HL-60 (cell line): ENCODE data around the gene IGSF23.

Source experiments
- DNase-seq, 2 experiments: peaks; one replicate each; pipeline ENCODE4 v3.0.0-alpha.2; 2010 to 2020; ENCODE audit warnings: low read depth in 1 of 2, low spot score in 1 of 2
- H3K27ac ChIP-seq: fragments of 250-450 bp; sonication (Bioruptor Pico); replicated peaks from 2 replicates; pipeline ENCODE4 v1.5.1; 2020; ENCODE audit warnings: mild to moderate bottlenecking, moderate library complexity
- H3K27me3 ChIP-seq: fragments of 250-450 bp; sonication (Bioruptor Pico); 2 replicates; pipeline ENCODE4 v1.5.1; 2021; ENCODE audit warnings: mild to moderate bottlenecking, moderate library complexity; ENCODE audit not compliant: insufficient read depth, poor library complexity, severe bottlenecking
- H3K4me3 ChIP-seq: replicated peaks from 2 replicates; pipeline ENCODE4 v1.5.1; 2011; ENCODE audit warnings: mild to moderate bottlenecking, control low read depth, low read length; ENCODE audit not compliant: insufficient read depth
- GABPA ChIP-seq: IDR thresholded peaks from 2 replicates; pipeline ENCODE4 v1.6.1; 2012; ENCODE audit warnings: low read depth
- POLR2AphosphoS5 ChIP-seq: IDR thresholded peaks from 2 replicates; pipeline ENCODE4 v1.6.1; 2012; ENCODE audit warnings: low read depth
- SPI1 ChIP-seq: IDR thresholded peaks from 2 replicates; pipeline ENCODE4 v1.6.1; 2012; ENCODE audit warnings: low read depth, mild to moderate bottlenecking, borderline replicate concordance
- TF ChIP-seq, protein P1 (sequence below): IDR thresholded peaks from one replicate; pipeline ENCODE4 v1.5.1; 2011; ENCODE audit warnings: low read length, control low read depth, inconsistent platforms; ENCODE audit not compliant: insufficient read depth
- TF ChIP-seq, protein P2 (sequence below): IDR thresholded peaks from 2 replicates; pipeline ENCODE4 v1.6.1; 2012; ENCODE audit warnings: low read depth; ENCODE audit not compliant: insufficient replicate concordance

IGSF23 gene

DNA sequence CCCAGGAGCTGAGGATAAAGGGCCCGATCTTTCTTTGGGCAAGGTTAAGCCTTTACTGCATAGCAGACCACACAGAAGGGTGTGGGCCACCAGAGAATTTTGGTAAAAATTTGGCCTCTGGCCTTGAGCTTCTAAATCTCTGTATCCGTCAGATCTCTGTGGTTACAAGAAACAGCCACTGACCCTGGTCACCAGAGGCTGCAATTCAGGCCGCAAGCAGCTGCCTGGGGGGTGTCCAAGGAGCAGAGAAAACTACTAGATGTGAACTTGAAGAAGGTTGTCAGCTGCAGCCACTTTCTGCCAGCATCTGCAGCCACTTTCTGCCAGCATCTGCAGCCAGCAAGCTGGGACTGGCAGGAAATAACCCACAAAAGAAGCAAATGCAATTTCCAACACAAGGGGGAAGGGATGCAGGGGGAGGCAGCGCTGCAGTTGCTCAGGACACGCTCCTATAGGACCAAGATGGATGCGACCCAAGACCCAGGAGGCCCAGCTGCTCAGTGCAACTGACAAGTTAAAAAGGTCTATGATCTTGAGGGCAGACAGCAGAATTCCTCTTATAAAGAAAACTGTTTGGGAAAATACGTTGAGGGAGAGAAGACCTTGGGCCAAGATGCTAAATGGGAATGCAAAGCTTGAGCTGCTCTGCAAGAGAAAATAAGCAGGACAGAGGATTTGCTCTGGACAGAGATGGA lies 49.5 kb downstream of the IGSF23 start:
- TF ChIP-seq, protein P1, sequence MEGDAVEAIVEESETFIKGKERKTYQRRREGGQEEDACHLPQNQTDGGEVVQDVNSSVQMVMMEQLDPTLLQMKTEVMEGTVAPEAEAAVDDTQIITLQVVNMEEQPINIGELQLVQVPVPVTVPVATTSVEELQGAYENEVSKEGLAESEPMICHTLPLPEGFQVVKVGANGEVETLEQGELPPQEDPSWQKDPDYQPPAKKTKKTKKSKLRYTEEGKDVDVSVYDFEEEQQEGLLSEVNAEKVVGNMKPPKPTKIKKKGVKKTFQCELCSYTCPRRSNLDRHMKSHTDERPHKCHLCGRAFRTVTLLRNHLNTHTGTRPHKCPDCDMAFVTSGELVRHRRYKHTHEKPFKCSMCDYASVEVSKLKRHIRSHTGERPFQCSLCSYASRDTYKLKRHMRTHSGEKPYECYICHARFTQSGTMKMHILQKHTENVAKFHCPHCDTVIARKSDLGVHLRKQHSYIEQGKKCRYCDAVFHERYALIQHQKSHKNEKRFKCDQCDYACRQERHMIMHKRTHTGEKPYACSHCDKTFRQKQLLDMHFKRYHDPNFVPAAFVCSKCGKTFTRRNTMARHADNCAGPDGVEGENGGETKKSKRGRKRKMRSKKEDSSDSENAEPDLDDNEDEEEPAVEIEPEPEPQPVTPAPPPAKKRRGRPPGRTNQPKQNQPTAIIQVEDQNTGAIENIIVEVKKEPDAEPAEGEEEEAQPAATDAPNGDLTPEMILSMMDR = no peak
- no peak for TF ChIP-seq SPI1
- no peak for TF ChIP-seq POLR2AphosphoS5
- TF ChIP-seq, protein P2, sequence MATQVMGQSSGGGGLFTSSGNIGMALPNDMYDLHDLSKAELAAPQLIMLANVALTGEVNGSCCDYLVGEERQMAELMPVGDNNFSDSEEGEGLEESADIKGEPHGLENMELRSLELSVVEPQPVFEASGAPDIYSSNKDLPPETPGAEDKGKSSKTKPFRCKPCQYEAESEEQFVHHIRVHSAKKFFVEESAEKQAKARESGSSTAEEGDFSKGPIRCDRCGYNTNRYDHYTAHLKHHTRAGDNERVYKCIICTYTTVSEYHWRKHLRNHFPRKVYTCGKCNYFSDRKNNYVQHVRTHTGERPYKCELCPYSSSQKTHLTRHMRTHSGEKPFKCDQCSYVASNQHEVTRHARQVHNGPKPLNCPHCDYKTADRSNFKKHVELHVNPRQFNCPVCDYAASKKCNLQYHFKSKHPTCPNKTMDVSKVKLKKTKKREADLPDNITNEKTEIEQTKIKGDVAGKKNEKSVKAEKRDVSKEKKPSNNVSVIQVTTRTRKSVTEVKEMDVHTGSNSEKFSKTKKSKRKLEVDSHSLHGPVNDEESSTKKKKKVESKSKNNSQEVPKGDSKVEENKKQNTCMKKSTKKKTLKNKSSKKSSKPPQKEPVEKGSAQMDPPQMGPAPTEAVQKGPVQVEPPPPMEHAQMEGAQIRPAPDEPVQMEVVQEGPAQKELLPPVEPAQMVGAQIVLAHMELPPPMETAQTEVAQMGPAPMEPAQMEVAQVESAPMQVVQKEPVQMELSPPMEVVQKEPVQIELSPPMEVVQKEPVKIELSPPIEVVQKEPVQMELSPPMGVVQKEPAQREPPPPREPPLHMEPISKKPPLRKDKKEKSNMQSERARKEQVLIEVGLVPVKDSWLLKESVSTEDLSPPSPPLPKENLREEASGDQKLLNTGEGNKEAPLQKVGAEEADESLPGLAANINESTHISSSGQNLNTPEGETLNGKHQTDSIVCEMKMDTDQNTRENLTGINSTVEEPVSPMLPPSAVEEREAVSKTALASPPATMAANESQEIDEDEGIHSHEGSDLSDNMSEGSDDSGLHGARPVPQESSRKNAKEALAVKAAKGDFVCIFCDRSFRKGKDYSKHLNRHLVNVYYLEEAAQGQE = no peak
- no peak for TF ChIP-seq GABPA
- Histone ChIP-seq H3K27me3 (no peaks in the 10 kb centered on the region), H3K27ac (no peak overlapping the region), H3K4me3 (no peak overlapping the region)
- DNase-seq = no peak

DNA sequence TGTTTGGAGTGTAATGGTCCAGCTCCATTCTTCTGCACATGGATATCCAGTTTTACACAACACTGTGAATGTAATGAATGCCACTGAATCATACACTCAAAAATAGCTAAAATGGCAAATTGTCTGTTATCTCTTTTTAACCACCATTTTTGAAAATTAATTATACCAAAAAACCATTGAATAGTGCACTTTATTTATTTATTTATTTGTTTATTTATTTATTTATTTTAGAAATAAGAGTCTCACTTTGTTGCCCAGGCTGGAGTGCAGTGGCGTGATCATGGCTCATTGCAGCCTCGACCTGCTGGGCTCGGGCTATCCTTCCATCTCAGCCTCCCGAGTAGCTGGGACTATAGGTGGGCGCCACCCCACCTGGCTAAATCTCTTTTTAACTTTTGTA lies 50.6 kb downstream of the IGSF23 start:
- Histone ChIP-seq H3K27me3 (no peaks in the 10 kb centered on the region), H3K27ac (no peak overlapping the region), H3K4me3 (no peak overlapping the region)
- no peak for TF ChIP-seq POLR2AphosphoS5
- TF ChIP-seq, protein P1 = no peak
- TF ChIP-seq, protein P2 = no peak
- TF ChIP-seq SPI1 = no peak
- TF ChIP-seq GABPA = no peak
- no peak for DNase-seq

DNA sequence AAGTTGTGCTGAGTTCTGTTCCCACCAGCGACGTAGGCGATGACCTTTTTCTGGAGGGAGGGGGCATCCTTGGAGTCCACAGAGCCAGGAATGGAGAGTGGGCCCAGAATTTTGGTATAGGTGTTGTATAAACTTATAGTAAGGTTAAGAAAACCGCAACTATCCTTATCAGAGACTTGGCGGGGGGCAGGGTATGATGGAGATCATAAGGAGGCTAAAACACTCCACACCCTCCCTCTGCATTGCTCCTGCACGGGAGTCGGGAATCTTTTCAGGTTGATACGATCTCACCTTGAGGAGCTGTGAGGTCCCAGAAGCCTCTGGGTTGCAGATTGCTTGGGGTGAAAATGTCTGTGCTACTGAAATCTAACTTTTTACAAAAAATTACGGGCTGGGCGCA lies 51.6 kb downstream of the IGSF23 start:
- no peaks in the 10 kb centered on the region for H3K27me3 ChIP-seq
- TF ChIP-seq, protein P2 = no peak
- TF ChIP-seq SPI1 = no peak
- no peak for TF ChIP-seq GABPA
- TF ChIP-seq POLR2AphosphoS5 = no peak
- TF ChIP-seq, protein P1 = no peak
- no peak overlapping the region for H3K27ac ChIP-seq
- DNase-seq = no peak
- H3K4me3 ChIP-seq = no peak overlapping the region
